Lower leg skin (tissue), 4 donors: ENCODE data around the gene NDUFA6. TPM values are rescaled to one million over a fixed set of nuclear protein-coding genes. Genes with fewer than 3 reads are reported as not detected.
"Not testable (repeated sequence)": the region's sequence is repeated elsewhere in the genome, so short reads cannot be mapped to it uniquely, and the experiment has no call there.

Experiments used
- DNase-seq, 2 donors: peaks; one replicate each; pipeline ENCODE4 v3.0.0-alpha.2; 2019; ENCODE audit warnings: low spot score in 2 of 2
- H3K4me3 ChIP-seq: fragments of 200-600 bp; sonication (generic); 2 replicates; pipeline ENCODE4 v1.5.1; 2017; ENCODE audit warnings: mild to moderate bottlenecking, low read depth; ENCODE audit not compliant: poor library complexity, severe bottlenecking
- CTCF ChIP-seq, 3 donors: fragments of 450-650 bp; IDR thresholded peaks; one replicate each; pipeline ENCODE4 v1.5.1; 2016; ENCODE audit warnings: antibody characterized with exemption in 3 of 3, mild to moderate bottlenecking in 3 of 3, moderate library complexity in 2 of 3
- POLR2A ChIP-seq, 2 donors: fragments of 450-650 bp; IDR thresholded peaks; one replicate each; pipeline ENCODE4 v1.6.1; 2016 to 2017; ENCODE audit warnings: antibody characterized with exemption in 2 of 2, mild to moderate bottlenecking in 1 of 2, moderate library complexity in 1 of 2
- WGBS, 2 donors: methylation state at CpG; one replicate each; pipeline ENCODE4 v1.1.5; 2018; 5-methylcytosine and 5-hydroxymethylcytosine counted together
- intact Hi-C: fragments of 100-400 bp; cut with DNase I; formaldehyde crosslinking; loops from one replicate; pipeline ENCODE4 v1.15.0; 2023; ENCODE audit warnings: low total_unique reads
- total RNA-seq, 4 donors: library from RNA; depleted of rRNA; stranded (reverse); fragments of >200 nt; gene quantifications; one replicate each; pipeline ENCODE4 v1.1.0, GENCODE V29; 2016

The NDUFA6 gene
- total RNA-seq, 4 donors from 2014 or later, result 48.8 to 74.7 (median 58.4) TPM

DNA sequence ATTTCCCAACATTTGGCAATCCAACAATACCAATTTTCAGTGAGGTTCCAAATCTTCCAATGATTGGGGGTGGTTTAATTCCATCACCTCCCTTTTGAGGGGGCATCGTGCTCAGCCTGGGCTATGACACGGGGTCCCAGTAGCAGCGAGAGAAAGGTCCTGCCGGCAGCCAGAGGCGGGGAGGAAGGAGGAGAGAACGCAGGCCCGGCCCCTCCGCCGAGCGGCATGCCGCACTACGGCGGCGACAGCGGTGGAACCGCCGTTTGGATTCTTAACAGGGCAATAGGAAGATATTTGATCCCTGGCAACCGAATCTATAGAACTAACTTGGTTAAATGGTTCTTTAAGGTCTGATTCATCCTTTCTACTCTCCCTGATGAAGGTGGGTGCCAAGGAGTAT lies 18.3 kb upstream of the NDUFA6 start:
- no peak overlapping the region for H3K4me3 ChIP-seq
- peak in 1 of 2 donors; percentile 34 for DNase-seq
- no peak for TF ChIP-seq POLR2A (IDR thresholded peaks at IDR 0.05)
- TF ChIP-seq CTCF (IDR thresholded peaks at IDR 0.05), result no peak
- 80 to 88% methylated on average over 18 of the region's 18 CpGs for WGBS, 2 donors
- intact Hi-C loops, result no loop called here

- DNase-seq, H3K4me3 ChIP-seq, intact Hi-C loops: not testable (repeated sequence)
- 95 to 96% methylated on average over 6 of the region's 6 CpGs for WGBS, 2 donors
Observed at GRCh38 chr22:42104332-42104860, 13.8 kb upstream of the NDUFA6 start.

GRCh38 chr22:42101199-42101598 lies 10.6 kb upstream of the NDUFA6 start:
- intact Hi-C loops, result no loop called here
- TF ChIP-seq POLR2A (IDR thresholded peaks at IDR 0.05) (no peak), CTCF (IDR thresholded peaks at IDR 0.05) (no peak)
- DNase-seq, result no peak
- no peak overlapping the region for H3K4me3 ChIP-seq
- 97 to 99% methylated on average over 3 of the region's 3 CpGs for WGBS, 2 donors

GRCh38 chr22:42091455-42091782 lies 847 bp upstream of the NDUFA6 start:
- WGBS, 2 donors, result 26 to 28% methylated on average over 7 of the region's 7 CpGs
- TF ChIP-seq POLR2A (IDR thresholded peaks at IDR 0.05), result no peak
- TF ChIP-seq CTCF (IDR thresholded peaks at IDR 0.05), result no peak
- intact Hi-C loops, result loop anchor here (2.0 kb wide), 1 partner anchor 347 kb away; no protein-coding TSS in a partner anchor
- DNase-seq, result no peak
- H3K4me3 ChIP-seq, result peak overlapping the region; percentile 45

GRCh38 chr22:42086051-42086450 lies 4.5 kb downstream of the NDUFA6 start:
- H3K4me3 ChIP-seq, result no peak overlapping the region
- peak in 1 of 2 donors; percentile 10 for DNase-seq
- 62 to 63% methylated on average over 6 of the region's 6 CpGs for WGBS, 2 donors
- TF ChIP-seq CTCF (IDR thresholded peaks at IDR 0.05), result no peak
- no peak for TF ChIP-seq POLR2A (IDR thresholded peaks at IDR 0.05)
- intact Hi-C loops, result no loop called here

GRCh38 chr22:42084874-42085273 lies 5.7 kb downstream of the NDUFA6 start:
- intact Hi-C loops, result no loop called here
- peak in 1 of 2 donors; percentile 56 for DNase-seq
- H3K4me3 ChIP-seq, result no peak overlapping the region
- TF ChIP-seq POLR2A (IDR thresholded peaks at IDR 0.05) (no peak), CTCF (IDR thresholded peaks at IDR 0.05) (no peak)
- WGBS, 2 donors, result 93 to 95% methylated on average over 8 of the region's 8 CpGs
